Memory B cell (primary cell): ENCODE data around the gene CACNA1C.

ENCODE experiments used
- ATAC-seq: fragments of 150-1000 bp; cut with Tn5 transposase; 2 replicates; pipeline ENCODE4 v1.10.0; 2021; ENCODE audit warnings: low read depth, mild to moderate bottlenecking, moderate library complexity
- DNase-seq, 2 donors: peaks; one replicate each; pipeline ENCODE4 v3.0.0; 2022; ENCODE audit warnings: low spot score in 2 of 2
- H3K27ac Mint-ChIP-seq: one replicate; pipeline ENCODE4 v1.8.0; 2022; ENCODE audit warnings: mild to moderate bottlenecking, moderate library complexity, mixed read lengths
- H3K27me3 Mint-ChIP-seq: one replicate; pipeline ENCODE4 v1.8.0; 2022; ENCODE audit warnings: mixed read lengths
- H3K36me3 Mint-ChIP-seq: one replicate; pipeline ENCODE4 v1.8.0; 2022; ENCODE audit warnings: mild to moderate bottlenecking, mixed read lengths
- H3K4me1 Mint-ChIP-seq: one replicate; pipeline ENCODE4 v1.8.0; 2022; ENCODE audit warnings: mixed read lengths
- H3K4me3 Mint-ChIP-seq: one replicate; pipeline ENCODE4 v1.8.0; 2022; ENCODE audit warnings: mild to moderate bottlenecking, moderate library complexity, mixed read lengths
- H3K9me3 Mint-ChIP-seq: one replicate; pipeline ENCODE4 v1.8.0; 2022; ENCODE audit warnings: mixed read lengths

CACNA1C gene

GRCh38 chr12:2466211-2466610 is 413.4 kb downstream of the CACNA1C start:
- Mint-ChIP-seq H3K4me1 (no peaks in the 10 kb centered on the region), H3K27me3 (peaks cover 19% of the 10 kb centered on the region), H3K36me3 (no peaks in the 10 kb centered on the region), H3K4me3 (no peak overlapping the region), H3K9me3 (no peaks in the 10 kb centered on the region), H3K27ac (no peak overlapping the region)
- ATAC-seq: no peak
- no peak for DNase-seq

- ATAC-seq: no peak
- no peak for DNase-seq
- Mint-ChIP-seq H3K27me3 (peaks cover 14% of the 10 kb centered on the region), H3K36me3 (no peaks in the 10 kb centered on the region), H3K27ac (no peak overlapping the region), H3K4me3 (no peak overlapping the region), H3K9me3 (peaks cover 2% of the 10 kb centered on the region), H3K4me1 (no peaks in the 10 kb centered on the region)
Observed at GRCh38 chr12:2467447-2468195, 414.8 kb downstream of the CACNA1C start.

- Mint-ChIP-seq H3K4me3 (no peak overlapping the region), H3K27ac (no peak overlapping the region), H3K36me3 (no peaks in the 10 kb centered on the region), H3K4me1 (no peaks in the 10 kb centered on the region), H3K9me3 (peaks cover 2% of the 10 kb centered on the region), H3K27me3 (peaks cover 7% of the 10 kb centered on the region)
- no peak for ATAC-seq
- DNase-seq: no peak
Observed at GRCh38 chr12:2475984-2476383, 423.2 kb downstream of the CACNA1C start.

- DNase-seq (no peak), ATAC-seq (no peak)
- Mint-ChIP-seq H3K27ac (no peak overlapping the region), H3K36me3 (no peaks in the 10 kb centered on the region), H3K4me3 (no peak overlapping the region), H3K4me1 (no peaks in the 10 kb centered on the region), H3K27me3 (peaks cover 7% of the 10 kb centered on the region), H3K9me3 (peaks cover under 1% of the 10 kb centered on the region)
Observed at GRCh38 chr12:2477009-2477766, 424.4 kb downstream of the CACNA1C start.

GRCh38 chr12:2479851-2480535 is 427.2 kb downstream of the CACNA1C start:
- Mint-ChIP-seq H3K36me3 (no peaks in the 10 kb centered on the region), H3K9me3 (no peaks in the 10 kb centered on the region), H3K4me3 (no peak overlapping the region), H3K27ac (no peak overlapping the region), H3K4me1 (no peaks in the 10 kb centered on the region), H3K27me3 (peaks cover 9% of the 10 kb centered on the region)
- ATAC-seq: no peak
- DNase-seq: no peak

- Mint-ChIP-seq H3K9me3 (no peaks in the 10 kb centered on the region), H3K27ac (no peak overlapping the region), H3K4me3 (no peak overlapping the region), H3K27me3 (peaks cover 5% of the 10 kb centered on the region), H3K4me1 (no peaks in the 10 kb centered on the region), H3K36me3 (no peaks in the 10 kb centered on the region)
- ATAC-seq: no peak
- no peak for DNase-seq
Observed at GRCh38 chr12:2481346-2481745, 428.6 kb downstream of the CACNA1C start.

- Mint-ChIP-seq H3K36me3 (no peaks in the 10 kb centered on the region), H3K9me3 (no peaks in the 10 kb centered on the region), H3K4me1 (no peaks in the 10 kb centered on the region)
Observed at GRCh38 chr12:2481951-2482350, 429.2 kb downstream of the CACNA1C start.

GRCh38 chr12:2482938-2483660 is 430.3 kb downstream of the CACNA1C start:
- ATAC-seq (no peak), DNase-seq (no peak)
- Mint-ChIP-seq H3K27ac (no peak overlapping the region), H3K27me3 (peaks cover 3% of the 10 kb centered on the region), H3K36me3 (no peaks in the 10 kb centered on the region), H3K9me3 (no peaks in the 10 kb centered on the region), H3K4me1 (no peaks in the 10 kb centered on the region), H3K4me3 (no peak overlapping the region)

More at GRCh38 chr12:2481951-2482350, 429.2 kb downstream of the CACNA1C start:
- H3K27me3 Mint-ChIP-seq: peaks cover 6% of the 10 kb centered on the region
- DNase-seq: no peak
- H3K4me3 Mint-ChIP-seq: no peak overlapping the region
- ATAC-seq: no peak
- no peak overlapping the region for H3K27ac Mint-ChIP-seq

GRCh38 chr12:2483713-2484112 is 430.9 kb downstream of the CACNA1C start:
- H3K27me3 Mint-ChIP-seq: peaks cover 3% of the 10 kb centered on the region
- ATAC-seq (no peak), DNase-seq (no peak)
- no peak overlapping the region for H3K27ac Mint-ChIP-seq
- H3K9me3 Mint-ChIP-seq: no peaks in the 10 kb centered on the region
- no peaks in the 10 kb centered on the region for H3K4me1 Mint-ChIP-seq
- H3K4me3 Mint-ChIP-seq: no peak overlapping the region
- no peaks in the 10 kb centered on the region for H3K36me3 Mint-ChIP-seq

- H3K27me3 Mint-ChIP-seq: peaks cover 3% of the 10 kb centered on the region
- no peak for DNase-seq
- no peaks in the 10 kb centered on the region for H3K9me3 Mint-ChIP-seq
- H3K27ac Mint-ChIP-seq: no peak overlapping the region
- no peaks in the 10 kb centered on the region for H3K4me1 Mint-ChIP-seq
- H3K36me3 Mint-ChIP-seq: no peaks in the 10 kb centered on the region
- ATAC-seq: no peak
- H3K4me3 Mint-ChIP-seq: no peak overlapping the region
Observed at GRCh38 chr12:2484141-2484776, 431.5 kb downstream of the CACNA1C start.

- Mint-ChIP-seq H3K27ac (no peak overlapping the region), H3K4me1 (no peaks in the 10 kb centered on the region), H3K4me3 (no peak overlapping the region), H3K27me3 (peaks cover 3% of the 10 kb centered on the region), H3K36me3 (no peaks in the 10 kb centered on the region), H3K9me3 (no peaks in the 10 kb centered on the region)
- DNase-seq (no peak), ATAC-seq (no peak)
Observed at GRCh38 chr12:2485681-2486080, 432.9 kb downstream of the CACNA1C start.

GRCh38 chr12:2486796-2487195 is 434.0 kb downstream of the CACNA1C start:
- H3K4me1 Mint-ChIP-seq: no peaks in the 10 kb centered on the region
- ATAC-seq (no peak), DNase-seq (no peak)
- no peak overlapping the region for H3K27ac Mint-ChIP-seq
- no peak overlapping the region for H3K4me3 Mint-ChIP-seq
- H3K27me3 Mint-ChIP-seq: peaks cover 3% of the 10 kb centered on the region
- H3K9me3 Mint-ChIP-seq: no peaks in the 10 kb centered on the region
- no peaks in the 10 kb centered on the region for H3K36me3 Mint-ChIP-seq

- no peak for DNase-seq
- ATAC-seq: no peak
- H3K4me1 Mint-ChIP-seq: no peaks in the 10 kb centered on the region
- no peaks in the 10 kb centered on the region for H3K9me3 Mint-ChIP-seq
- peaks cover 3% of the 10 kb centered on the region for H3K27me3 Mint-ChIP-seq
- H3K27ac Mint-ChIP-seq: no peak overlapping the region
- no peaks in the 10 kb centered on the region for H3K36me3 Mint-ChIP-seq
- H3K4me3 Mint-ChIP-seq: no peak overlapping the region
Observed at GRCh38 chr12:2487278-2487677, 434.5 kb downstream of the CACNA1C start.
